HL-60 (cell line): ENCODE measurements around the gene PARP14.

ENCODE experiments used
- DNase-seq, 2 experiments: peaks; one replicate each; pipeline ENCODE4 v3.0.0-alpha.2; 2010 to 2020; ENCODE audit warnings: low read depth in 1 of 2, low spot score in 1 of 2
- H3K27ac ChIP-seq: fragments of 250-450 bp; sonication (Bioruptor Pico); replicated peaks from 2 replicates; pipeline ENCODE4 v1.5.1; 2020; ENCODE audit warnings: mild to moderate bottlenecking, moderate library complexity
- H3K27me3 ChIP-seq: fragments of 250-450 bp; sonication (Bioruptor Pico); 2 replicates; pipeline ENCODE4 v1.5.1; 2021; ENCODE audit warnings: mild to moderate bottlenecking, moderate library complexity; ENCODE audit not compliant: insufficient read depth, poor library complexity, severe bottlenecking
- H3K4me3 ChIP-seq: replicated peaks from 2 replicates; pipeline ENCODE4 v1.5.1; 2011; ENCODE audit warnings: mild to moderate bottlenecking, control low read depth, low read length; ENCODE audit not compliant: insufficient read depth
- GABPA ChIP-seq: IDR thresholded peaks from 2 replicates; pipeline ENCODE4 v1.6.1; 2012; ENCODE audit warnings: low read depth
- POLR2AphosphoS5 ChIP-seq: IDR thresholded peaks from 2 replicates; pipeline ENCODE4 v1.6.1; 2012; ENCODE audit warnings: low read depth
- SPI1 ChIP-seq: IDR thresholded peaks from 2 replicates; pipeline ENCODE4 v1.6.1; 2012; ENCODE audit warnings: low read depth, mild to moderate bottlenecking, borderline replicate concordance
- TF ChIP-seq, protein P1 (sequence below): IDR thresholded peaks from 2 replicates; pipeline ENCODE4 v1.6.1; 2012; ENCODE audit warnings: low read depth; ENCODE audit not compliant: insufficient replicate concordance
- TF ChIP-seq, protein P2 (sequence below): IDR thresholded peaks from one replicate; pipeline ENCODE4 v1.5.1; 2011; ENCODE audit warnings: low read length, control low read depth, inconsistent platforms; ENCODE audit not compliant: insufficient read depth

Gene PARP14

DNA sequence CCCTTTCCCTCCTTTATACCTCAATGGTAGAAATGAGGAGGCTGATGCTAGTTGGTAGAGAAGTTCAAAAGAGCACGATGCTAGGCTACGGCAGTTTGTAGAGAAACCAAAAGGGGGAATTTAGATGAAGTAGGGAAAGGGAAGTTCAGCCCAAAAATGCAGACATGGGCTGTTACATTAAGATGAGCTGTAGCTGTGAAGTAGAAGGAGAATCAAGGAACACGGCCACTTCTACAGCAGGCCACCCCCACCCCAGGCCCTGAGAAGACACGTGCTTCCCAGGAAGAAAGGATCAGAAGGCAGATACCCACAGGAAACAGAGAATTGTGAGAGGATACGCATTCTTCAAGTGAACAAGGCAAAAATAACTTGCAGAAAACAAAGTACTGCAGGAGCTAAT lies 2.1 kb upstream of the PARP14 start:
- H3K27ac ChIP-seq, result no peak overlapping the region

DNA sequence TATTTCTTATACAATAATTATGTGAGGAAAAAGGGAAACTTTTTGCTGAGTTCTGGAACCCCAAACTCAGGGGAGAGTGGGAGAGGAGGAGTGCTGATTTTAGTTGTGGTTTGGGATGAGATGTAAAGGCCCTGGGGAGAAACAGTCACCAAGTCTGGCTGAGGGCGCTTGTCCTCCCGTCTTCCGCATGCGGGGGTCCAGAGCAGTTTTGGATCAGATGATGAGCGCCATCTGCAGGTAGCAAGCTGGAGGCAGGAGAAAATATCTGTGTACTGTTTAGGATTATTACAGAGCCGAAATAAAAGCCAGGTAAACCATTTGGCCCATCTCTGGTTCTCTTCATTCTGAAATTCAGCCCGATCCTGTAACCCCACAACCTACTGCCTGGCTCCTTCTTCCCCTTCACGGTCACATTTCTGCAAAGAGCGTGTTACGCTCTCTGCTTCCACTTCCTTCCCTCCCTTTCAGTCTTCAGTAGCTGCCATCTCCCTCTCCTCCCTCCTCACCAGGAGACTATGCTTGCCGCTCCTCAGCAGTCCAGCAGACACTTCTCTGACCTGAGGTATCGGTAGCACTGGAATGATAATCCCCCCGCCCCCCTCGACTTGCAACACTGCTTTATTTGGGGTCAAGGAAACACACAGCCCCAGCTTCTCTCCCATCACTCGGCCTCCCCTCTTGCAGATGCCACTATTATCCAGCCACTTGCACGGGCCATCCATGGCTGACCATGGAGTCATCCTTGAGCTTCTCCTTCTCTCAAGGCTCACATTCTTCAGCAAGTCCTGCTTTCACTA lies 1.4 kb upstream of the PARP14 start:
- TF ChIP-seq GABPA, result no peak
- TF ChIP-seq SPI1, result no peak; the same call in 1 of the 2 replicates
- TF ChIP-seq, protein P1, sequence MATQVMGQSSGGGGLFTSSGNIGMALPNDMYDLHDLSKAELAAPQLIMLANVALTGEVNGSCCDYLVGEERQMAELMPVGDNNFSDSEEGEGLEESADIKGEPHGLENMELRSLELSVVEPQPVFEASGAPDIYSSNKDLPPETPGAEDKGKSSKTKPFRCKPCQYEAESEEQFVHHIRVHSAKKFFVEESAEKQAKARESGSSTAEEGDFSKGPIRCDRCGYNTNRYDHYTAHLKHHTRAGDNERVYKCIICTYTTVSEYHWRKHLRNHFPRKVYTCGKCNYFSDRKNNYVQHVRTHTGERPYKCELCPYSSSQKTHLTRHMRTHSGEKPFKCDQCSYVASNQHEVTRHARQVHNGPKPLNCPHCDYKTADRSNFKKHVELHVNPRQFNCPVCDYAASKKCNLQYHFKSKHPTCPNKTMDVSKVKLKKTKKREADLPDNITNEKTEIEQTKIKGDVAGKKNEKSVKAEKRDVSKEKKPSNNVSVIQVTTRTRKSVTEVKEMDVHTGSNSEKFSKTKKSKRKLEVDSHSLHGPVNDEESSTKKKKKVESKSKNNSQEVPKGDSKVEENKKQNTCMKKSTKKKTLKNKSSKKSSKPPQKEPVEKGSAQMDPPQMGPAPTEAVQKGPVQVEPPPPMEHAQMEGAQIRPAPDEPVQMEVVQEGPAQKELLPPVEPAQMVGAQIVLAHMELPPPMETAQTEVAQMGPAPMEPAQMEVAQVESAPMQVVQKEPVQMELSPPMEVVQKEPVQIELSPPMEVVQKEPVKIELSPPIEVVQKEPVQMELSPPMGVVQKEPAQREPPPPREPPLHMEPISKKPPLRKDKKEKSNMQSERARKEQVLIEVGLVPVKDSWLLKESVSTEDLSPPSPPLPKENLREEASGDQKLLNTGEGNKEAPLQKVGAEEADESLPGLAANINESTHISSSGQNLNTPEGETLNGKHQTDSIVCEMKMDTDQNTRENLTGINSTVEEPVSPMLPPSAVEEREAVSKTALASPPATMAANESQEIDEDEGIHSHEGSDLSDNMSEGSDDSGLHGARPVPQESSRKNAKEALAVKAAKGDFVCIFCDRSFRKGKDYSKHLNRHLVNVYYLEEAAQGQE, result no peak
- TF ChIP-seq POLR2AphosphoS5, result no peak
- TF ChIP-seq, protein P2, sequence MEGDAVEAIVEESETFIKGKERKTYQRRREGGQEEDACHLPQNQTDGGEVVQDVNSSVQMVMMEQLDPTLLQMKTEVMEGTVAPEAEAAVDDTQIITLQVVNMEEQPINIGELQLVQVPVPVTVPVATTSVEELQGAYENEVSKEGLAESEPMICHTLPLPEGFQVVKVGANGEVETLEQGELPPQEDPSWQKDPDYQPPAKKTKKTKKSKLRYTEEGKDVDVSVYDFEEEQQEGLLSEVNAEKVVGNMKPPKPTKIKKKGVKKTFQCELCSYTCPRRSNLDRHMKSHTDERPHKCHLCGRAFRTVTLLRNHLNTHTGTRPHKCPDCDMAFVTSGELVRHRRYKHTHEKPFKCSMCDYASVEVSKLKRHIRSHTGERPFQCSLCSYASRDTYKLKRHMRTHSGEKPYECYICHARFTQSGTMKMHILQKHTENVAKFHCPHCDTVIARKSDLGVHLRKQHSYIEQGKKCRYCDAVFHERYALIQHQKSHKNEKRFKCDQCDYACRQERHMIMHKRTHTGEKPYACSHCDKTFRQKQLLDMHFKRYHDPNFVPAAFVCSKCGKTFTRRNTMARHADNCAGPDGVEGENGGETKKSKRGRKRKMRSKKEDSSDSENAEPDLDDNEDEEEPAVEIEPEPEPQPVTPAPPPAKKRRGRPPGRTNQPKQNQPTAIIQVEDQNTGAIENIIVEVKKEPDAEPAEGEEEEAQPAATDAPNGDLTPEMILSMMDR, result peak; percentile 82
- peak in 1 of 2 experiments; percentile 82 for DNase-seq
- no peaks in the 10 kb centered on the region for H3K27me3 ChIP-seq
- peak overlapping the region; percentile 16; the same call in 1 of the 2 replicates for H3K4me3 ChIP-seq
- no peak overlapping the region for H3K27ac ChIP-seq

More for the DNA sequence above, 2.1 kb upstream of the PARP14 start:
- Histone ChIP-seq H3K4me3 (no peak overlapping the region), H3K27me3 (no peaks in the 10 kb centered on the region)
- no peak for TF ChIP-seq SPI1
- no peak for TF ChIP-seq POLR2AphosphoS5
- TF ChIP-seq, protein P1, result no peak
- TF ChIP-seq, protein P2, result no peak
- no peak for TF ChIP-seq GABPA
- no peak for DNase-seq

GRCh38 chr3:122679882-122680474 lies 661 bp upstream of the PARP14 start:
- peak overlapping the region; percentile 59 for H3K27ac ChIP-seq
- TF ChIP-seq SPI1 (no peak), GABPA (no peak), POLR2AphosphoS5 (no peak)
- TF ChIP-seq, protein P1, result no peak
- TF ChIP-seq, protein P2, result no peak
- DNase-seq, result no peak
- H3K4me3 ChIP-seq, result peak overlapping the region; percentile 93
- H3K27me3 ChIP-seq, result no peaks in the 10 kb centered on the region
